ENCODE measurements around the gene SLC66A3. TPM values are rescaled to one million over a fixed set of nuclear protein-coding genes. Genes with fewer than 3 reads are reported as not detected.

The SLC66A3 gene
- total RNA-seq, 1 donor from 2014 or later = 14.3 TPM

DNA sequence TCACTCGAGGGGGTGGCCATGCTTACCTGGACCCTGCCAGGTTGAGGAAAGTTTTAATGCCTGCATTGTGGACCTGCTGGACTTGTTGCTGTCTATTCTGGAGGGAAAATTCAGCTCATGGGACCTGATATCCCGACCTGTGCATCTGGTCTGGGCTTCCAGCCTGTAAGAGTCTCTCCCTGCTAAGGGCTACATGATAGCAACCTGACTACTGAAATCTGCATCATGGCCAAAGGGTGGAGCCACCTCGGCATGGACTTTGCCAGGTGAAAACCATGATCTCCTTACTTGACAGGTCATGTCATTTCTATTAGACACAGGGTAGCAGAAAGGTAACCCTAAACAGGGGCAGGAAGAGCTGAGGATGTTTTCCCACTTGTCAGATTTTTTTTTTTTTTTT lies 12.9 kb upstream of the SLC66A3 start:
- H3K4me3 ChIP-seq (ENCODE audit: insufficient read depth, low read depth, low read length) = no peak overlapping the region
- H3K36me3 Mint-ChIP-seq (ENCODE audit: low read depth, unreplicated experiment) = peaks cover 2% of the 10 kb centered on the region
- no peaks in the 10 kb centered on the region for H4K20me1 ChIP-seq (ENCODE audit: insufficient read depth, low read length)
- no peak overlapping the region for H3K9ac ChIP-seq (ENCODE audit: low read length)
- H3K36me3 ChIP-seq (ENCODE audit: insufficient read depth, low read length) = no peaks in the 10 kb centered on the region
- TF ChIP-seq, protein P1, sequence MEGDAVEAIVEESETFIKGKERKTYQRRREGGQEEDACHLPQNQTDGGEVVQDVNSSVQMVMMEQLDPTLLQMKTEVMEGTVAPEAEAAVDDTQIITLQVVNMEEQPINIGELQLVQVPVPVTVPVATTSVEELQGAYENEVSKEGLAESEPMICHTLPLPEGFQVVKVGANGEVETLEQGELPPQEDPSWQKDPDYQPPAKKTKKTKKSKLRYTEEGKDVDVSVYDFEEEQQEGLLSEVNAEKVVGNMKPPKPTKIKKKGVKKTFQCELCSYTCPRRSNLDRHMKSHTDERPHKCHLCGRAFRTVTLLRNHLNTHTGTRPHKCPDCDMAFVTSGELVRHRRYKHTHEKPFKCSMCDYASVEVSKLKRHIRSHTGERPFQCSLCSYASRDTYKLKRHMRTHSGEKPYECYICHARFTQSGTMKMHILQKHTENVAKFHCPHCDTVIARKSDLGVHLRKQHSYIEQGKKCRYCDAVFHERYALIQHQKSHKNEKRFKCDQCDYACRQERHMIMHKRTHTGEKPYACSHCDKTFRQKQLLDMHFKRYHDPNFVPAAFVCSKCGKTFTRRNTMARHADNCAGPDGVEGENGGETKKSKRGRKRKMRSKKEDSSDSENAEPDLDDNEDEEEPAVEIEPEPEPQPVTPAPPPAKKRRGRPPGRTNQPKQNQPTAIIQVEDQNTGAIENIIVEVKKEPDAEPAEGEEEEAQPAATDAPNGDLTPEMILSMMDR (IDR thresholded peaks at IDR 0.05; ENCODE audit: insufficient read depth, low read depth, low read length) = no peak
- TF ChIP-seq EZH2 (IDR thresholded peaks at IDR 0.05; ENCODE audit: insufficient read depth, low read length) = no peak
- H3K4me1 ChIP-seq (ENCODE audit: insufficient read depth, low read length) = no peaks in the 10 kb centered on the region
- no peaks in the 10 kb centered on the region for H3K9me3 Mint-ChIP-seq (ENCODE audit: unreplicated experiment)
- H3K4me2 ChIP-seq (ENCODE audit: low read length) = no peak overlapping the region
- H2AFZ ChIP-seq (ENCODE audit: low read depth, low read length) = no peak overlapping the region
- no peak overlapping the region for H3K27ac ChIP-seq (ENCODE audit: low read depth, low read length)
- peaks cover 23% of the 10 kb centered on the region for H3K27me3 Mint-ChIP-seq (ENCODE audit: low read depth, unreplicated experiment)
- no peaks in the 10 kb centered on the region for H3K4me1 Mint-ChIP-seq (ENCODE audit: low read depth, unreplicated experiment)
- peaks cover 6% of the 10 kb centered on the region for H3K27me3 ChIP-seq (ENCODE audit: insufficient read depth, low read length)
- H3K79me2 ChIP-seq (ENCODE audit: insufficient read depth, low read length) = no peaks in the 10 kb centered on the region
- no peak overlapping the region for H3K4me3 Mint-ChIP-seq (ENCODE audit: unreplicated experiment)
- no peak overlapping the region for H3K27ac Mint-ChIP-seq (ENCODE audit: unreplicated experiment)
- DNase-seq (ENCODE audit: low read depth) (no peak), FAIRE-seq (no peak)
- H3K9me3 ChIP-seq (ENCODE audit: insufficient read depth, low read depth, low read length) = peaks cover 2% of the 10 kb centered on the region

DNA sequence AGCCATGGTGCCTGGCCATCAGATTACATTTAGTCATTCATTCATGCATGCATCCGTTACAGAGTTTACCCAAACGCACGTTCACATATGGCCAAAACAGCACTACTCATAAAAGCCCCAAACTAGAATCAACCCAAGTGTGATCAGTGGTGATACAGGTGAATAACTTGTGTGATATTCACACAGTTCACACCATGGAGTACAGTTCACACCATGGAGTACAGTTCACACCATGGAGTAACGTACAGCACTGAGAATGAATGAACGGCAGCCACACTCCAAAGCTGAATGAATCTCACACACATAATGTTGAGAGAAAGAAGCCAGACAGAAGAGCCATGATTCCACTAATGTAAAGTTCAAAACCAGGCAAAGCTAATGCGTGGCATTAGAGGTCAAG lies 12.3 kb upstream of the SLC66A3 start:
- H3K9ac ChIP-seq (ENCODE audit: low read length) = no peak overlapping the region
- H3K4me1 ChIP-seq (ENCODE audit: insufficient read depth, low read length) = no peaks in the 10 kb centered on the region
- TF ChIP-seq EZH2 (IDR thresholded peaks at IDR 0.05; ENCODE audit: insufficient read depth, low read length) = no peak
- TF ChIP-seq, protein P1 (IDR thresholded peaks at IDR 0.05; ENCODE audit: insufficient read depth, low read depth, low read length) = no peak
- peaks cover 2% of the 10 kb centered on the region for H3K9me3 ChIP-seq (ENCODE audit: insufficient read depth, low read depth, low read length)
- no peak overlapping the region for H2AFZ ChIP-seq (ENCODE audit: low read depth, low read length)
- no peak overlapping the region for H3K27ac ChIP-seq (ENCODE audit: low read depth, low read length)
- Mint-ChIP-seq H3K27ac (ENCODE audit: unreplicated experiment) (peak overlapping the region; percentile 54), H3K27me3 (ENCODE audit: low read depth, unreplicated experiment) (peaks cover 23% of the 10 kb centered on the region), H3K9me3 (ENCODE audit: unreplicated experiment) (no peaks in the 10 kb centered on the region), H3K36me3 (ENCODE audit: low read depth, unreplicated experiment) (peaks cover 2% of the 10 kb centered on the region), H3K4me1 (ENCODE audit: low read depth, unreplicated experiment) (no peaks in the 10 kb centered on the region), H3K4me3 (ENCODE audit: unreplicated experiment) (no peak overlapping the region)
- no peak for DNase-seq (ENCODE audit: low read depth)
- H3K36me3 ChIP-seq (ENCODE audit: insufficient read depth, low read length) = no peaks in the 10 kb centered on the region
- peaks cover 6% of the 10 kb centered on the region for H3K27me3 ChIP-seq (ENCODE audit: insufficient read depth, low read length)
- no peak overlapping the region for H3K4me3 ChIP-seq (ENCODE audit: insufficient read depth, low read depth, low read length)
- H4K20me1 ChIP-seq (ENCODE audit: insufficient read depth, low read length) = no peaks in the 10 kb centered on the region
- no peak overlapping the region for H3K4me2 ChIP-seq (ENCODE audit: low read length)
- FAIRE-seq = no peak
- H3K79me2 ChIP-seq (ENCODE audit: insufficient read depth, low read length) = no peaks in the 10 kb centered on the region

DNA sequence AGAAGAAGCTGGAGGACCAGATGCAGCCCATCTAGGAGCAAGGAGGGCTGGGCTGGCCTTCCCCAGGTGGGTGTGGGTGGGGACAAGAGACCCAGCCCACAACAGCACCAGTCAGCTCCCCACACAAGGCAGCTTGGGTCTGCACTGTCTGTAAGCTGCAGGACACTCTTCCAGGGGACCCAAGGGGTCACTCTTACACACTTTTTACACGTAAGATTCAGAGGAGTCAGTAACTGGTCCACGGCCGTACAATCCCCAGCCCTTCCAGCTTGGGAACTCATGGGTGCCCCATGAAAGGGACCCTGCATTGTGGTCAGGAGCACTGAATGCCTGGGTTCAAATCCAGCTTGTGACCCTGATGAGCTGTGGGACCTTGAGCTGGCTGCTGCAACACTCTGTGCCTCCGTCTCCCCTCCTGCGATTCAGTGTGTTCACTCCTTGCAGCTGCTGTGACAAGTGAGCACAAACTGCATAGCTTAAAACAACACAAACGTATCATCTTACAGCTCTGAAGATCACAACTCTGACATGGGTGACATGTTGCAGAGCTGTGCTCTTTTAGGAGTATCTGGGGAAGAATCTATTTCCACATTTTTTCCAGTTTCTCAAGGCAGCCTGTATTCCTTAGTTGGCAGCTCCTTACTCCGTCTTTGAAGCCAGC lies 11.1 kb upstream of the SLC66A3 start:
- H3K27me3 ChIP-seq (ENCODE audit: insufficient read depth, low read length) = peaks cover 6% of the 10 kb centered on the region
- no peaks in the 10 kb centered on the region for H3K79me2 ChIP-seq (ENCODE audit: insufficient read depth, low read length)
- no peaks in the 10 kb centered on the region for H3K4me1 ChIP-seq (ENCODE audit: insufficient read depth, low read length)
- TF ChIP-seq, protein P1 (IDR thresholded peaks at IDR 0.05; ENCODE audit: insufficient read depth, low read depth, low read length) = no peak
- no peak for TF ChIP-seq EZH2 (IDR thresholded peaks at IDR 0.05; ENCODE audit: insufficient read depth, low read length)
- H3K4me3 ChIP-seq (ENCODE audit: insufficient read depth, low read depth, low read length) = no peak overlapping the region
- no peak overlapping the region for H3K27ac ChIP-seq (ENCODE audit: low read depth, low read length)
- Mint-ChIP-seq H3K27me3 (ENCODE audit: low read depth, unreplicated experiment) (peaks cover 23% of the 10 kb centered on the region), H3K4me3 (ENCODE audit: unreplicated experiment) (no peak overlapping the region), H3K27ac (ENCODE audit: unreplicated experiment) (no peak overlapping the region), H3K4me1 (ENCODE audit: low read depth, unreplicated experiment) (no peaks in the 10 kb centered on the region), H3K36me3 (ENCODE audit: low read depth, unreplicated experiment) (peaks cover 2% of the 10 kb centered on the region), H3K9me3 (ENCODE audit: unreplicated experiment) (no peaks in the 10 kb centered on the region)
- no peak overlapping the region for H2AFZ ChIP-seq (ENCODE audit: low read depth, low read length)
- FAIRE-seq = no peak
- peaks cover 2% of the 10 kb centered on the region for H3K9me3 ChIP-seq (ENCODE audit: insufficient read depth, low read depth, low read length)
- H3K9ac ChIP-seq (ENCODE audit: low read length) = no peak overlapping the region
- H3K36me3 ChIP-seq (ENCODE audit: insufficient read depth, low read length) = no peaks in the 10 kb centered on the region
- H4K20me1 ChIP-seq (ENCODE audit: insufficient read depth, low read length) = no peaks in the 10 kb centered on the region
- no peak overlapping the region for H3K4me2 ChIP-seq (ENCODE audit: low read length)
- no peak for DNase-seq (ENCODE audit: low read depth)

All from astrocyte (in vitro differentiated cells and primary cell).